Neural cell (in vitro differentiated cells): ENCODE measurements around the gene RAD51B. TPM values are rescaled to one million over a fixed set of nuclear protein-coding genes. Genes with fewer than 3 reads are reported as not detected.

ENCODE experiments used
- H2AFZ ChIP-seq: fragments of 200-600, 300-800 bp; sonication (generic), shearing (Covaris generic); 2 replicates; pipeline ENCODE4 v1.6.0; 2014; ENCODE audit warnings: low read depth, mild to moderate bottlenecking, antibody characterized with exemption, low read length, moderate library complexity
- H3F3A ChIP-seq: fragments of 200-600 bp; shearing (Covaris generic); 2 replicates; pipeline ENCODE4 v1.6.1; 2016; ENCODE audit warnings: mild to moderate bottlenecking, moderate library complexity, mixed read lengths, antibody characterized with exemption, low read length; ENCODE audit not compliant: insufficient read depth, poor library complexity, severe bottlenecking
- H3K27ac ChIP-seq: fragments of 200-600, 300-800 bp; sonication (generic), shearing (Covaris generic); 2 replicates; pipeline ENCODE4 v1.5.1; 2014; ENCODE audit warnings: mild to moderate bottlenecking, low read length, moderate library complexity
- H3K27me3 ChIP-seq: fragments of 300-800, 200-600 bp; sonication (generic), shearing (Covaris generic); 2 replicates; pipeline ENCODE4 v1.6.0; 2014; ENCODE audit warnings: mild to moderate bottlenecking, low read depth, low read length, moderate library complexity; ENCODE audit not compliant: insufficient read depth
- H3K36me3 ChIP-seq: fragments of 300-800, 200-600 bp; sonication (generic), shearing (Covaris generic); 2 replicates; pipeline ENCODE4 v1.5.1; 2014; ENCODE audit warnings: mild to moderate bottlenecking, antibody characterized with exemption, low read length, moderate library complexity; ENCODE audit not compliant: insufficient read depth
- H3K4me2 ChIP-seq: fragments of 300-800, 200-600 bp; sonication (generic), shearing (Covaris generic); 2 replicates; pipeline ENCODE4 v1.6.0; 2014; ENCODE audit warnings: mild to moderate bottlenecking, low read length
- H3K4me3 ChIP-seq: fragments of 300-800, 200-600 bp; sonication (generic), shearing (Covaris generic); 2 replicates; pipeline ENCODE4 v1.5.1; 2014; ENCODE audit warnings: mild to moderate bottlenecking, low read length, moderate library complexity
- H3K79me2 ChIP-seq: fragments of 200-600 bp; shearing (Covaris generic); replicated peaks from 2 replicates; pipeline ENCODE4 v1.6.0; 2014; ENCODE audit warnings: mild to moderate bottlenecking, low read length, moderate library complexity; ENCODE audit not compliant: insufficient read depth
- H3K9ac ChIP-seq: fragments of 300-800, 200-600 bp; sonication (generic), shearing (Covaris generic); 2 replicates; pipeline ENCODE4 v1.6.1; 2016; ENCODE audit warnings: mild to moderate bottlenecking, low read length, mixed read lengths
- H3K9me2 ChIP-seq: fragments of 200-600 bp; shearing (Covaris generic); 2 replicates; pipeline ENCODE4 v1.6.1; 2016; ENCODE audit warnings: mild to moderate bottlenecking, low read length, mixed read lengths; ENCODE audit not compliant: insufficient read depth
- H3K9me3 ChIP-seq: fragments of 200-600, 300-800 bp; sonication (generic), shearing (Covaris generic); 2 replicates; pipeline ENCODE4 v1.6.1; 2016; ENCODE audit warnings: mild to moderate bottlenecking, mixed run types, low read length, moderate library complexity, mixed read lengths
- H4K20me1 ChIP-seq: fragments of 200-600 bp; shearing (Covaris generic); 2 replicates; pipeline ENCODE4 v1.6.1; 2016; ENCODE audit warnings: mild to moderate bottlenecking, mixed run types; ENCODE audit not compliant: insufficient read depth
- CTCF ChIP-seq: fragments of 450-650 bp; IDR thresholded peaks from 2 replicates; pipeline ENCODE4 v1.5.1; 2014; ENCODE audit warnings: antibody characterized with exemption, mild to moderate bottlenecking, moderate library complexity; ENCODE audit not compliant: poor library complexity, severe bottlenecking
- EP300 ChIP-seq: fragments of 450-650 bp; conservative IDR thresholded peaks from 2 replicates; pipeline ENCODE4 v1.6.1; 2014; ENCODE audit warnings: antibody characterized with exemption, mild to moderate bottlenecking, moderate library complexity; ENCODE audit not compliant: poor library complexity, severe bottlenecking
- EZH2 ChIP-seq: fragments of 200-600, 300-800 bp; shearing (Covaris generic), sonication (generic); IDR thresholded peaks from 2 replicates; pipeline ENCODE4 v1.6.1; 2014; ENCODE audit warnings: antibody characterized with exemption, low read length, borderline replicate concordance, mild to moderate bottlenecking; ENCODE audit not compliant: insufficient read depth, poor library complexity, severe bottlenecking
- MXI1 ChIP-seq: fragments of 450-650 bp; conservative IDR thresholded peaks from 2 replicates; pipeline ENCODE4 v1.6.1; 2014; ENCODE audit warnings: antibody characterized with exemption, mild to moderate bottlenecking; ENCODE audit not compliant: poor library complexity, severe bottlenecking
- POLR2AphosphoS5 ChIP-seq: IDR thresholded peaks from 2 replicates; pipeline ENCODE4 v1.6.1; 2012
- RAD21 ChIP-seq: fragments of 450-650 bp; conservative IDR thresholded peaks from 2 replicates; pipeline ENCODE4 v1.6.1; 2014; ENCODE audit warnings: antibody characterized with exemption, mild to moderate bottlenecking, moderate library complexity
- REST ChIP-seq: IDR thresholded peaks from 2 replicates; pipeline ENCODE4 v1.6.1; 2012; ENCODE audit warnings: borderline replicate concordance
- SMC3 ChIP-seq: fragments of 450-650 bp; conservative IDR thresholded peaks from 2 replicates; pipeline ENCODE4 v1.6.1; 2014; ENCODE audit warnings: antibody characterized with exemption, mild to moderate bottlenecking, moderate library complexity; ENCODE audit not compliant: poor library complexity
- TAF1 ChIP-seq: IDR thresholded peaks from 2 replicates; pipeline ENCODE4 v1.6.1; 2012; ENCODE audit warnings: low read depth
- polyA plus RNA-seq: library from polyadenylated mRNA; depleted of rRNA; stranded (reverse); fragments of >200 nt; gene quantifications from 2 replicates; pipeline ENCODE4 v1.2.3, GENCODE V29; 2014

The RAD51B gene
- polyA plus RNA-seq, 1 donor from 2014 or later = 3.1 TPM

DNA sequence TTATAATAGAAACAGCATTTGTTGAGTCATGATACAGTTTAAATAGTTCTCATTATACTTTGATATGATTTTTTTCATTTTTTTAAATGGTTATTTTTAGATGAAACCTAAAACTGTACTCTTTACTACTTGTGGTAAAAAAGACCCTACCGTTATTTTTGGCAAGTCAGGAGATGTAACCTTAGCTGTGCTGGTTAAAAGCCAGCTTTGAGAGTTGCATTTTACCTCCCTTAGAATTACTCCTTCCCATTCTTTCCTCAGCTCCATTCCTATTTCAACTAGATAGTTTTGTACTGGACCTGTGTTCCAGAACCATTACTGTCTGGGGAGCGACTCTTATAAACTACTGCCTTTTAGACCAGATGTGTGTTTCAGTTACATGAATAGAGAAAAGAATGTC lies 92.0 kb downstream of the RAD51B start:
- H3K9me3 ChIP-seq = no peaks in the 10 kb centered on the region
- no peak overlapping the region for H3K9ac ChIP-seq
- no peaks in the 10 kb centered on the region for H3K36me3 ChIP-seq
- no peak overlapping the region for H3K4me3 ChIP-seq
- no peak overlapping the region for H3K27ac ChIP-seq
- H3F3A ChIP-seq = no peaks in the 10 kb centered on the region
- H4K20me1 ChIP-seq = no peaks in the 10 kb centered on the region
- TF ChIP-seq TAF1 (no peak), SMC3 (no peak), POLR2AphosphoS5 (no peak), MXI1 (no peak), CTCF (no peak), RAD21 (no peak), EP300 (no peak), EZH2 (no peak), REST (no peak)
- no peaks in the 10 kb centered on the region for H3K27me3 ChIP-seq
- no peaks in the 10 kb centered on the region for H3K79me2 ChIP-seq
- no peak overlapping the region for H2AFZ ChIP-seq
- no peaks in the 10 kb centered on the region for H3K9me2 ChIP-seq
- no peak overlapping the region for H3K4me2 ChIP-seq

DNA sequence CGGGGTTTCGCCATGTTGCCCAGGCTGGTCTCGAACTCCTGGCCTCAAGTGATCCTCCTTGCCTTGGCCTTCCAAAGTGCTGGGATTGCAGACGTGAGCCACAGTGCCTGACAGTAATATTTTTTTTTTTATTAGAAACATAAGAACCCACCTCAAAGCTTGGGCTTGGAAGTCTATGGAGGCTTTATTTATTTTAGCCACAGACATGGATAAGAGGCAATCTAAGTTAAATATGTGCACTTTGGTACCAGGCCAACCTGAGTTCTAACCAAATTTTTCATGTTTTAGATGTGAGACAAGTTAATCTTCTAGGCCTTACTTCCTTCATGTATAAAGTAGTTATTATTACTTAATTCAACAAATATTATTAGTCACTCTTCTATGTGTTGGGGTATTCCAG lies 96.9 kb downstream of the RAD51B start:
- no peaks in the 10 kb centered on the region for H3K27me3 ChIP-seq
- no peak overlapping the region for H2AFZ ChIP-seq
- no peak overlapping the region for H3K4me2 ChIP-seq
- no peak overlapping the region for H3K9ac ChIP-seq
- no peaks in the 10 kb centered on the region for H3K79me2 ChIP-seq
- H3K27ac ChIP-seq = no peak overlapping the region
- no peak for TF ChIP-seq MXI1
- TF ChIP-seq EP300 = no peak
- TF ChIP-seq SMC3 = no peak
- no peak for TF ChIP-seq POLR2AphosphoS5
- no peak for TF ChIP-seq TAF1
- no peak for TF ChIP-seq CTCF
- no peak for TF ChIP-seq REST
- TF ChIP-seq RAD21 = no peak
- no peak for TF ChIP-seq EZH2
- no peaks in the 10 kb centered on the region for H3F3A ChIP-seq
- H4K20me1 ChIP-seq = no peaks in the 10 kb centered on the region
- no peaks in the 10 kb centered on the region for H3K9me3 ChIP-seq
- H3K36me3 ChIP-seq = no peaks in the 10 kb centered on the region
- H3K4me3 ChIP-seq = no peak overlapping the region
- H3K9me2 ChIP-seq = no peaks in the 10 kb centered on the region
